Stomach (tissue), 9 donors: ENCODE data around the gene PLEKHM2. TPM values are rescaled to one million over a fixed set of nuclear protein-coding genes. Genes with fewer than 3 reads are reported as not detected.

Source experiments
- DNase-seq, 2 donors: peaks; one replicate each; pipeline versions ENCODE4 v3.0.0 to v3.0.0-alpha.2; 2013 to 2019
- H3K27ac ChIP-seq, 5 donors: fragments of 200-600 bp in 4 of 5; sonication (generic) in 4 of 5; one replicate each; pipeline ENCODE4 v1.5.1; 2013 to 2019; ENCODE audit warnings: mild to moderate bottlenecking in 1 of 5, moderate library complexity in 1 of 5
- H3K27me3 ChIP-seq, 3 donors: fragments of 200-600 bp; sonication (generic); one replicate each; pipeline ENCODE4 v1.5.1; 2017 to 2019; ENCODE audit warnings: mixed run types in 1 of 3
- H3K36me3 ChIP-seq, 4 donors: fragments of 200-600 bp; sonication (generic); 1 replicate in 3 of 4; 2 replicates in 1 of 4; pipeline ENCODE4 v1.5.1; 2016 to 2019
- H3K4me1 ChIP-seq, 4 donors: fragments of 200-600 bp; sonication (generic); one replicate each; pipeline ENCODE4 v1.5.1; 2016 to 2019
- H3K4me3 ChIP-seq, 4 donors: fragments of 200-600 bp; sonication (generic) in 3 of 4; one replicate each; pipeline ENCODE4 v1.5.1; 2016 to 2019; ENCODE audit warnings: mild to moderate bottlenecking in 1 of 4
- H3K9me3 ChIP-seq, 4 donors: fragments of 200-600 bp; sonication (generic); one replicate each; pipeline ENCODE4 v1.5.1; 2016 to 2019
- CTCF ChIP-seq, 7 experiments: fragments of 450-650 bp in 4 of 7; fragments of 200-600 bp in 3 of 7; sonication (generic) in 3 of 7; IDR thresholded peaks; one replicate each; pipeline ENCODE4 v1.5.1; 2016 to 2019; ENCODE audit warnings: antibody characterized with exemption in 7 of 7, control low read depth in 2 of 7, mild to moderate bottlenecking in 1 of 7
- EP300 ChIP-seq: sonication (generic); formaldehyde crosslinking; IDR thresholded peaks from one replicate; pipeline ENCODE4 v1.6.1; 2017; ENCODE audit warnings: antibody characterized with exemption
- POLR2A ChIP-seq, 4 donors: fragments of 450-650 bp; IDR thresholded peaks; one replicate each; pipeline ENCODE4 v1.6.1; 2016; ENCODE audit warnings: antibody characterized with exemption in 4 of 4, control low read depth in 2 of 4, mild to moderate bottlenecking in 1 of 4, moderate library complexity in 1 of 4
- POLR2AphosphoS5 ChIP-seq, 3 donors: sonication (generic); formaldehyde crosslinking; IDR thresholded peaks; one replicate each; pipeline ENCODE4 v1.6.1; 2016; ENCODE audit warnings: antibody characterized with exemption in 3 of 3
- WGBS, 5 donors: extraction: QIAGEN DNeasy Blood & Tissue Kit in 3 of 5; methylation state at CpG; one replicate each; pipeline versions ENCODE4 v1.1.5 to v1.1.7; 2013 to 2018; 5-methylcytosine and 5-hydroxymethylcytosine counted together
- intact Hi-C: fragments of 100-400 bp; cut with DNase I; formaldehyde crosslinking; loops from one replicate; pipeline ENCODE4 v1.15.1; 2023; ENCODE audit warnings: low total_unique reads
- polyA plus RNA-seq, 3 donors: library from polyadenylated mRNA; stranded (reverse); fragments of 200-250 nt; gene quantifications; one replicate each; pipeline ENCODE4 v1.2.3, GENCODE V29; 2013
- total RNA-seq, 5 donors: library from RNA; depleted of rRNA; stranded (reverse); fragments of >200 nt; gene quantifications; one replicate each; pipeline versions ENCODE4 v1.1.0 to v1.2.3, GENCODE V29; 2014 to 2016
- donor health status: healthy with polysubstance abuse.
- donor health status: Bipolar disorder and iron deficiency.
- donor health status: healthy.

Gene PLEKHM2
- total and polyA plus RNA-seq, 8 donors = 19.3 to 63.0 (median 30.9) TPM

- peak in 1 of 2 donors; percentile 81 for DNase-seq
Measured at GRCh38 chr1:15760520-15761211, 76.5 kb downstream of the PLEKHM2 start.

GRCh38 chr1:15761366-15762128 lies 77.4 kb downstream of the PLEKHM2 start:
- peak overlapping the region; percentile 60 to 84 (median 80) for H3K27ac ChIP-seq
- peak overlapping the region in 2 of 4 donors; percentile 6 to 78 for H3K4me3 ChIP-seq
- H3K27me3 ChIP-seq = peaks cover 0 to 46% (median 17%) of the 10 kb centered on the region in 3 donors
- no peak for DNase-seq
- peaks cover 55 to 83% (median 72%) of the 10 kb centered on the region in 4 donors for H3K4me1 ChIP-seq
- TF ChIP-seq POLR2A (IDR thresholded peaks at IDR 0.05) (no peak), CTCF (IDR thresholded peaks at IDR 0.05) (no peak), POLR2AphosphoS5 (IDR thresholded peaks at IDR 0.05) (no peak), EP300 (no peak)
- H3K36me3 ChIP-seq = peaks cover 6 to 22% (median 21%) of the 10 kb centered on the region in 4 donors
- no peaks in the 10 kb centered on the region for H3K9me3 ChIP-seq
- 24 to 42% (median 32%) methylated on average over 8 of the region's 8 CpGs for WGBS, 5 donors
- intact Hi-C loops = no loop called here

More at GRCh38 chr1:15760520-15761211, 76.5 kb downstream of the PLEKHM2 start:
- TF ChIP-seq CTCF (IDR thresholded peaks at IDR 0.05) = no peak
- peak in 1 of 3 donors; percentile 37 for TF ChIP-seq POLR2AphosphoS5 (IDR thresholded peaks at IDR 0.05)
- Histone ChIP-seq H3K4me1 (peaks cover 60 to 92% (median 79%) of the 10 kb centered on the region in 4 donors), H3K36me3 (peaks cover 0 to 13% (median 13%) of the 10 kb centered on the region in 4 donors), H3K9me3 (no peaks in the 10 kb centered on the region), H3K27me3 (peaks cover 0 to 51% (median 17%) of the 10 kb centered on the region in 3 donors), H3K4me3 (peak overlapping the region; percentile 6 to 78 (median 46)), H3K27ac (peak overlapping the region; percentile 60 to 84 (median 80))
- 29 to 54% (median 45%) methylated on average over 4 to 12 of the region's 12 CpGs for WGBS, 5 donors
- intact Hi-C loops = no loop called here

- Histone ChIP-seq H3K4me1 (peaks cover 49 to 73% (median 62%) of the 10 kb centered on the region in 4 donors), H3K27me3 (peaks cover 0 to 36% (median 16%) of the 10 kb centered on the region in 3 donors), H3K27ac (no peak overlapping the region), H3K9me3 (no peaks in the 10 kb centered on the region), H3K36me3 (peaks cover 7 to 32% (median 31%) of the 10 kb centered on the region in 4 donors), H3K4me3 (no peak overlapping the region)
- TF ChIP-seq CTCF (IDR thresholded peaks at IDR 0.05) = no peak
- no peak for TF ChIP-seq EP300
- no peak for DNase-seq
- WGBS, 5 donors = 73 to 83% (median 79%) methylated on average over 10 of the region's 10 CpGs
- intact Hi-C loops = no loop called here
Measured at GRCh38 chr1:15762546-15762945, 78.4 kb downstream of the PLEKHM2 start.

- DNase-seq = peak; percentile 58 to 75
- Histone ChIP-seq H3K4me3 (no peak overlapping the region), H3K4me1 (peaks cover 33 to 55% (median 45%) of the 10 kb centered on the region in 4 donors), H3K27ac (peak overlapping the region in 3 of 5 donors; percentile 5 to 43 (median 26)), H3K9me3 (no peaks in the 10 kb centered on the region), H3K36me3 (peaks cover 21 to 50% (median 49%) of the 10 kb centered on the region in 4 donors), H3K27me3 (peaks cover 0 to 18% (median 1%) of the 10 kb centered on the region in 3 donors)
- peak in 1 of 3 donors; percentile 31 for TF ChIP-seq POLR2AphosphoS5 (IDR thresholded peaks at IDR 0.05)
- TF ChIP-seq CTCF (IDR thresholded peaks at IDR 0.05) = no peak
- no peak for TF ChIP-seq EP300
- no peak for TF ChIP-seq POLR2A (IDR thresholded peaks at IDR 0.05)
- intact Hi-C loops = no loop called here
- WGBS, 5 donors = 29 to 52% (median 34%) methylated on average over 9 to 10 of the region's 10 CpGs
Measured at GRCh38 chr1:15764269-15764764, 80.2 kb downstream of the PLEKHM2 start.
